Bronchial epithelial cell (primary cell): ENCODE measurements around the gene LRRTM2. TPM values are rescaled to one million over a fixed set of nuclear protein-coding genes. Genes with fewer than 3 reads are reported as not detected.

ENCODE experiments used
- DNase-seq: peaks from one replicate; pipeline ENCODE4 v3.0.0-alpha.2; 2010; ENCODE audit warnings: low read depth
- FAIRE-seq: peaks from 2 replicates; lab custom pipeline; 2011; peaks lifted over from hg19 to GRCh38; lab: Jason Lieb, UNC
- H3K27me3 ChIP-seq: 2 replicates; pipeline ENCODE4 v1.5.1; 2011; ENCODE audit warnings: low read length; ENCODE audit not compliant: control insufficient read depth, insufficient read depth
- H3K36me3 ChIP-seq: 2 replicates; pipeline ENCODE4 v1.5.1; 2011; ENCODE audit warnings: low read length; ENCODE audit not compliant: control insufficient read depth, insufficient read depth
- H3K4me3 ChIP-seq: 2 replicates; pipeline ENCODE4 v1.5.1; 2011; ENCODE audit warnings: mild to moderate bottlenecking, low read depth, low read length, control low read depth
- total RNA-seq: library from RNA; depleted of rRNA; stranded (reverse); fragments of >200 nt; gene quantifications from 2 replicates; pipeline ENCODE4 v1.2.1, GENCODE V29; 2014
- TF ChIP-seq, protein P1 (sequence below): IDR thresholded peaks from 2 replicates; pipeline ENCODE4 v1.5.1; 2011; ENCODE audit warnings: mild to moderate bottlenecking, moderate library complexity, low read length, control low read depth, inconsistent platforms; ENCODE audit not compliant: insufficient read depth, severe bottlenecking

The LRRTM2 gene
- total RNA-seq, 1 donor from 2014 or later: not detected

DNA sequence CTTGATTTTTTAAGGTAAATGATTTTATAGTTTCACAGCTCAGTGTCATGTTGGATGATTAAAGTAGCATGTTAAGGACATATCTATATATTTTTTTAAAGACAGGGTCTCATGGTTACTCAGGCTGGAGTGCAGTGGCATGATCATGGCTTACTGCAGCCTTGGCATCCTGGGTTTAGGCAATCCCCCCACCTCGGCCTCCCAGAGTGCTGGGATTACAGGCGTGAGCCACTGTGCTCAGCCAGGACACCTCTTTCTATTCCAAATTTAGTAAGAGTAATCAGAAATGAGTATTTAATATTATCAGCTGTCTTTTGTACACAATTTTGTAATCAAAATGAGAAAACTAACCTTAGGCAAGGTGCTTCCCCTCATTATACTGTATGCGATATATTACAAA is 38.6 kb upstream of the LRRTM2 start:
- DNase-seq (no peak), FAIRE-seq (no peak)
- H3K4me3 ChIP-seq: no peak overlapping the region
- H3K27me3 ChIP-seq: no peaks in the 10 kb centered on the region
- TF ChIP-seq, protein P1, sequence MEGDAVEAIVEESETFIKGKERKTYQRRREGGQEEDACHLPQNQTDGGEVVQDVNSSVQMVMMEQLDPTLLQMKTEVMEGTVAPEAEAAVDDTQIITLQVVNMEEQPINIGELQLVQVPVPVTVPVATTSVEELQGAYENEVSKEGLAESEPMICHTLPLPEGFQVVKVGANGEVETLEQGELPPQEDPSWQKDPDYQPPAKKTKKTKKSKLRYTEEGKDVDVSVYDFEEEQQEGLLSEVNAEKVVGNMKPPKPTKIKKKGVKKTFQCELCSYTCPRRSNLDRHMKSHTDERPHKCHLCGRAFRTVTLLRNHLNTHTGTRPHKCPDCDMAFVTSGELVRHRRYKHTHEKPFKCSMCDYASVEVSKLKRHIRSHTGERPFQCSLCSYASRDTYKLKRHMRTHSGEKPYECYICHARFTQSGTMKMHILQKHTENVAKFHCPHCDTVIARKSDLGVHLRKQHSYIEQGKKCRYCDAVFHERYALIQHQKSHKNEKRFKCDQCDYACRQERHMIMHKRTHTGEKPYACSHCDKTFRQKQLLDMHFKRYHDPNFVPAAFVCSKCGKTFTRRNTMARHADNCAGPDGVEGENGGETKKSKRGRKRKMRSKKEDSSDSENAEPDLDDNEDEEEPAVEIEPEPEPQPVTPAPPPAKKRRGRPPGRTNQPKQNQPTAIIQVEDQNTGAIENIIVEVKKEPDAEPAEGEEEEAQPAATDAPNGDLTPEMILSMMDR: no peak
- H3K36me3 ChIP-seq: peaks cover 4% of the 10 kb centered on the region

DNA sequence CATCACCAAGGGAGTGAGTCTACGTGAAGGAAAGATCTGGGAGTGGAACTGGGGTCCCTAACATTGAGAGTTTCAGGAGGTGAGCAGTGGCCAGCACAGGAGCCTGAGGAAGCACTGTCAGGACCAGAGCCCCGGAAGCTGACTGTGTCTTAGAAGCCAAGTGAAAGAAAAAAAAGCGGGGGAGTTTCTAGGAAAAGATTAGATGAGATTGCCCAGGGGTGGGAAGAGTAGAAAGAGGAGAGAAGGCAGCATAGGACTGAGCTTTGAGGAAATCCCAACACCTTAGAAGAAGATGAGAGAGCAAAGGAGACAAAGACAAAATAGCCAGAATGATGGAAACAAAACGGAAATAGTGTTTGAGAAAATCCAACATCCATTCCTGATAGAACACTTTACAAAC is 37.0 kb upstream of the LRRTM2 start:
- peaks cover 4% of the 10 kb centered on the region for H3K36me3 ChIP-seq
- no peak for DNase-seq
- no peak overlapping the region for H3K4me3 ChIP-seq
- no peaks in the 10 kb centered on the region for H3K27me3 ChIP-seq
- TF ChIP-seq, protein P1: no peak
- no peak for FAIRE-seq

DNA sequence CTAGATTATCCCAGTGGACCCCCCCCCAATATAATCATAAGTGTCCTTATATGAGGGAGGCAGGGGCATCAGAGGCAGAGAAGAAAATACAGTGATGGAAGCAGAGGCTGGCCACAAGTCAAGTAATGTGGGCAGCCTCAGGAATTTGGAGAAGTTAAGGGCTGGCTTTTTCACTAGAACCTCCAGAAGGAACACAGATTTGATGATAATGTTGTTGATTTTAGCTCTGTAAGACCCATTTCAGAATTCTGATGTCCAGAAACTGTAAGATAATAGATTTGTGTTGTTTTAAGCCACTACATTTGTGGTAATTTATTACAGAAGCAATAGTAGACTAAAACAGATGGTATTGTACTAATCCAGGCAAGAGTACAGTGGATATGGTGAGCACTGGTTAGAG is 36.3 kb upstream of the LRRTM2 start:
- Histone ChIP-seq H3K36me3 (peaks cover 4% of the 10 kb centered on the region), H3K27me3 (no peaks in the 10 kb centered on the region), H3K4me3 (no peak overlapping the region)
- TF ChIP-seq, protein P1: no peak
- DNase-seq: no peak
- no peak for FAIRE-seq

DNA sequence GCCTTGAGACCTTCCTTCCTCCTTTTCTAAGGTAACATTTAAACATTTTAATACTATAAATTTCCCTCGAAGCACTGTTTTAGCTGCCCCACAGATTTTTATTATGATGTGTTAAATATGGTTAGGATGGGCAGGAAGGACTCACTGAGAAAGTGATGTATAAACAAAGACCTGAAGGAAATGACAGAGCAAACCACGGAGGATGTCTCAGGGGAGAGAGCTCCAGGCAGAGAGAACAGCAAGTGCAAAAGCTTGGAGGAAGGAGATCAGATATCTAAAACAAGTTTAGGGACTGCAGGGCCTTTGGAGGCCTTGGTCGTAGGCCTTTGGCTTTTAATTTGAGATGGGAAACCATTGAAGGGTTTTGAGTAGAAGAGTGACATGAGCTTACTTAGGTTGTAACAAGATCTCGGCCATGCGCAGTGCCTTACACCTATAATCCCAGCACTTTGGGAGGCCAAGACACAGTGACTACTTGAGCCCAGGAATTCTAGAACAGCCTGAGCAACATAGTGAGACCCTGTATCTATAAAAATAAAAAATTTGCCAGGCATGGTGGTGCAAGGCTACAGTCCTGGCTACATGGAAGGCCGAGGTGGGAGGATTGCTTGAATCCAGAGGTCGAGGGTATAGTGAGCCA is 35.5 kb upstream of the LRRTM2 start:
- DNase-seq: no peak
- Histone ChIP-seq H3K4me3 (no peak overlapping the region), H3K36me3 (peaks cover 7% of the 10 kb centered on the region), H3K27me3 (no peaks in the 10 kb centered on the region)
- TF ChIP-seq, protein P1: no peak
- FAIRE-seq: no peak

DNA sequence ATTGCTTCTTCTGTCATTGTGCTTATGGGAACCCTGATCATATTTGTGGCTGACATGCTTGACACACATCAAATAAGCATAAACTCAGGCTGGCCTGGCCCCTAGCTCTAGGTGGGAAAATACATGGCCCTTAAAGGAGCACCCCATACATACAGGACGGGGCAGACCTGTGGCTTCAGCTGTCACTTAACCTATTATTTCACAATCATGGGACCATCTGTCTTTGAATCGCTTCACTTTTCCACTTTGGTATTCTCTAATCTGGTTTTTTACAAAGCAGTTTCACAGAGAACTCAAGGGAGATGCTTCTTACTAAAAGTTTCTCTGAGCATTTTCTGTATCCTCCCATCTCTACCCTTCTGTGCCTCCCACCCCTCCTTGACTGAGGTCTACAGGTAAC is 34.6 kb upstream of the LRRTM2 start:
- peaks cover 7% of the 10 kb centered on the region for H3K36me3 ChIP-seq
- TF ChIP-seq, protein P1: no peak
- no peak overlapping the region for H3K4me3 ChIP-seq
- FAIRE-seq (no peak), DNase-seq (no peak)
- no peaks in the 10 kb centered on the region for H3K27me3 ChIP-seq

DNA sequence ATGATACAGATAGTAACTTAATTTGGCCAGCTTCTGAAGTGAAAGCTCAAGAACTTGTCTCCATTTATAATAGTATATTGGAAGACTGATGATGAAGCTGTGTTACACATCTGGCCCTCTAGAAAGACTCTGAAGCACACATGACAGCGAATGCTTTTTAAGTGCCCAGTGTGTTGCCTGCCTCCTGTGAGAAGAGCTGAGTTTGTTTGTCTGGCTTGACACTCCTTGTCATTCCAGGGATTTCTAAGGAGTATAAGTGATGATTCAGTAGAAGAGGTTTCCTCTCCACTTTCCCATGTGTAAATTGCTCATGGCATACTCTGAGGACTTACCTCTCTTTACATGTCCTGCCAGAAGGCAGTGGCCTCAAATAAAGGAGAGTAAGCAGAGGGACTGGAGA is 30.4 kb upstream of the LRRTM2 start:
- Histone ChIP-seq H3K36me3 (peaks cover 15% of the 10 kb centered on the region), H3K27me3 (no peaks in the 10 kb centered on the region), H3K4me3 (no peak overlapping the region)
- FAIRE-seq: no peak
- TF ChIP-seq, protein P1: no peak
- peak; percentile 68 for DNase-seq
